ENCODE measurements around the gene IKZF3.

The IKZF3 gene

DNA sequence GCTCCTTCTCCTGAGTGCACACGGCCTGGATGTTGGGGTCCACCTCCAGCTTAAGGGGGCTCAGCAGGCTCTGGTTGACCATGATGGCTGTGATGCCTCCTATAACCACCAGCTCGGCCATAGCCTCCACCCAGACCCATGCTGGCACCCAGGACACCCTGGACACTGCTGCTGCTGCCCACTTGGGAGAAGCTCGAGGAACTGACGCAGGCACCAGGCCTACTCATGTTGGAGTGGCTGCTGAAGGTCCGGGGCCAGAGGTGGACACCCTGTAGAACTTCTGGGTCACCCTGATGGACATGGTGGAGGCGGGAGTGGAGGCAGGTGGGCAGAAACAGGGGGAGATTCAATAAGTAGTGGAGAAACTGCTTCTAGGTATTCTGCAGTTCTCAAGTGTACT is 28.0 kb downstream of the IKZF3 start:
- H3K27ac ChIP-seq (ENCODE audit: low read depth, low read length): no peak overlapping the region
- peaks cover 62% of the 10 kb centered on the region for H3K36me3 ChIP-seq (ENCODE audit: low read length)
- no peak overlapping the region for H3K4me3 ChIP-seq (ENCODE audit: insufficient read depth, low read length, poor library complexity, severe bottlenecking)
- no peaks in the 10 kb centered on the region for H3K9me2 ChIP-seq (replicated peaks; ENCODE audit: insufficient read depth, low read length)
- TF ChIP-seq, protein P1, sequence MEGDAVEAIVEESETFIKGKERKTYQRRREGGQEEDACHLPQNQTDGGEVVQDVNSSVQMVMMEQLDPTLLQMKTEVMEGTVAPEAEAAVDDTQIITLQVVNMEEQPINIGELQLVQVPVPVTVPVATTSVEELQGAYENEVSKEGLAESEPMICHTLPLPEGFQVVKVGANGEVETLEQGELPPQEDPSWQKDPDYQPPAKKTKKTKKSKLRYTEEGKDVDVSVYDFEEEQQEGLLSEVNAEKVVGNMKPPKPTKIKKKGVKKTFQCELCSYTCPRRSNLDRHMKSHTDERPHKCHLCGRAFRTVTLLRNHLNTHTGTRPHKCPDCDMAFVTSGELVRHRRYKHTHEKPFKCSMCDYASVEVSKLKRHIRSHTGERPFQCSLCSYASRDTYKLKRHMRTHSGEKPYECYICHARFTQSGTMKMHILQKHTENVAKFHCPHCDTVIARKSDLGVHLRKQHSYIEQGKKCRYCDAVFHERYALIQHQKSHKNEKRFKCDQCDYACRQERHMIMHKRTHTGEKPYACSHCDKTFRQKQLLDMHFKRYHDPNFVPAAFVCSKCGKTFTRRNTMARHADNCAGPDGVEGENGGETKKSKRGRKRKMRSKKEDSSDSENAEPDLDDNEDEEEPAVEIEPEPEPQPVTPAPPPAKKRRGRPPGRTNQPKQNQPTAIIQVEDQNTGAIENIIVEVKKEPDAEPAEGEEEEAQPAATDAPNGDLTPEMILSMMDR (IDR thresholded peaks at IDR 0.05; ENCODE audit: insufficient read depth, low read length, poor library complexity, severe bottlenecking): no peak
- TF ChIP-seq EZH2phosphoT487 (conservative IDR thresholded peaks at IDR 0.05; ENCODE audit: low read length): no peak
- H3K4me2 ChIP-seq (ENCODE audit: low read depth, low read length, poor library complexity, severe bottlenecking): no peak overlapping the region
- H3K27me3 ChIP-seq (ENCODE audit: low read length): no peaks in the 10 kb centered on the region
- no peak overlapping the region for H2AFZ ChIP-seq (ENCODE audit: low read depth, low read length, severe bottlenecking)
- peaks cover 22% of the 10 kb centered on the region for H3F3A ChIP-seq (ENCODE audit: insufficient read depth)
- no peaks in the 10 kb centered on the region for H3K9me3 ChIP-seq (ENCODE audit: insufficient read depth, low read length)
- peaks cover 10% of the 10 kb centered on the region for H4K20me1 ChIP-seq (ENCODE audit: low read depth, low read length)
- H3K9ac ChIP-seq (ENCODE audit: low read length): no peak overlapping the region
- H3K79me2 ChIP-seq (ENCODE audit: insufficient read depth, low read length): peaks cover 97% of the 10 kb centered on the region

DNA sequence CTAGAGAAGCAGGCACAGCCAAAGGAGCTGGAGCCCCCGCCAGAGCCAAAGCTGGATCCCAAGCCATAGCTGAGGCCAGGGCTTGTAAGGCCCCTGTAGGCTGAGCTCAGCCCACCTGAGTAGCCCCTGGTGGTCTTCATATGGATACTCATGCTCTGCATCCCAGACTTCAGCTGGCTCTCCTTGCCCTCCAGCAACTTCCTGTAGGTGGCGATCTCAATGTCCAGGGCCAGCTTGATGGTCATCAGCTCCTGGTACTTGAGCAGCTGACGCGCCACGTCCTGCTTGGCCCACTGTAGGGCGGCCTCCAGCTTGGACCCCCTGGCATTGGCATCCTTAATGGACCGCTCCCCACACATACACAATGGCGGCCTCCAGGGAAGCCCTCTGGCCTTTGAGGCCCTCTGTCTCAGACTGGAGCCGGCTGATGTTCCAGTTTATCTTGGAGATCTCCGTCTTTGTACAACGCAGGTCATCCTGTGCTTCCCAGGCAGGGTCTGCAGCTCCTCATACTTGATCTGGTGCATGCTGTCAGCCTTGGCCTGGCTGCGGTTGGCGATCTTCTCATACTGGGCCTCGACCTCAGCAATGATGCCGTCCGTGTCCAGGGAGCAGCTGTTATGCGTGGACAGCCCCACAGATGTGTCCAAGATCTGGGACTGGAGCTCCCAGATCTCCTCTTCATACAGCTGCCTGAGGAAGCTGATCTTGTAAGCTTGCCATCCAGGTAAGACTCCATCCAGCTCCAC is 28.9 kb downstream of the IKZF3 start:
- Histone ChIP-seq H3K9ac (ENCODE audit: low read length) (no peak overlapping the region), H4K20me1 (ENCODE audit: low read depth, low read length) (peaks cover 10% of the 10 kb centered on the region), H3K9me3 (ENCODE audit: insufficient read depth, low read length) (no peaks in the 10 kb centered on the region), H2AFZ (ENCODE audit: low read depth, low read length, severe bottlenecking) (no peak overlapping the region), H3K4me3 (ENCODE audit: insufficient read depth, low read length, poor library complexity, severe bottlenecking) (no peak overlapping the region), H3K4me2 (ENCODE audit: low read depth, low read length, poor library complexity, severe bottlenecking) (no peak overlapping the region), H3K9me2 (replicated peaks; ENCODE audit: insufficient read depth, low read length) (no peaks in the 10 kb centered on the region), H3F3A (ENCODE audit: insufficient read depth) (peaks cover 22% of the 10 kb centered on the region), H3K79me2 (ENCODE audit: insufficient read depth, low read length) (peaks cover 89% of the 10 kb centered on the region), H3K36me3 (ENCODE audit: low read length) (peaks cover 65% of the 10 kb centered on the region), H3K27me3 (ENCODE audit: low read length) (no peaks in the 10 kb centered on the region), H3K27ac (ENCODE audit: low read depth, low read length) (no peak overlapping the region)
- TF ChIP-seq, protein P1 (IDR thresholded peaks at IDR 0.05; ENCODE audit: insufficient read depth, low read length, poor library complexity, severe bottlenecking): no peak
- no peak for TF ChIP-seq EZH2phosphoT487 (conservative IDR thresholded peaks at IDR 0.05; ENCODE audit: low read length)

DNA sequence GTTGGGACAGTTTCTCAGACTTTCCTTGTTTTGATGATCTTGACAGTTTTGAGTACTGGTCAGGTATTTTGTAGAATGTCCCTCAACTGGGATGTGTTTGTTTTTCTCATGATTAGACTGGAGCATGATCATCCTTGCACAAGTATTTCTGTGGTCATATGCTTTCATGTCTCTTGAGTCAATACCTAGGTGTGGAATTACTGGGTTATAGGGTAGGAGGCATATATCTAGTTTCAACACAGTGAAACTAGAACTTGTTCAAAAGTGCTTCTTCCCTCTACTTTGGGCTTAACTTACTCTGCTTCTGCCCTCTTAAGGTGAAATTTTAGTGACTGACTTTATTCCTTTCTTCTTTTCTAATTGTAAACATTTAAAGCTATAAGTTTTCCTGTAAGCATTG is 30.1 kb downstream of the IKZF3 start:
- Histone ChIP-seq H3K36me3 (ENCODE audit: low read length) (peaks cover 63% of the 10 kb centered on the region), H3K4me3 (ENCODE audit: insufficient read depth, low read length, poor library complexity, severe bottlenecking) (no peak overlapping the region), H3K9ac (ENCODE audit: low read length) (no peak overlapping the region), H3K9me2 (replicated peaks; ENCODE audit: insufficient read depth, low read length) (no peaks in the 10 kb centered on the region), H3K9me3 (ENCODE audit: insufficient read depth, low read length) (no peaks in the 10 kb centered on the region), H3K27ac (ENCODE audit: low read depth, low read length) (no peak overlapping the region; the same call in 1 of the 2 replicates), H2AFZ (ENCODE audit: low read depth, low read length, severe bottlenecking) (no peak overlapping the region), H3K79me2 (ENCODE audit: insufficient read depth, low read length) (peaks cover 77% of the 10 kb centered on the region), H3K27me3 (ENCODE audit: low read length) (no peaks in the 10 kb centered on the region), H3F3A (ENCODE audit: insufficient read depth) (peaks cover 22% of the 10 kb centered on the region), H4K20me1 (ENCODE audit: low read depth, low read length) (peaks cover 10% of the 10 kb centered on the region), H3K4me2 (ENCODE audit: low read depth, low read length, poor library complexity, severe bottlenecking) (no peak overlapping the region)
- TF ChIP-seq EZH2phosphoT487 (conservative IDR thresholded peaks at IDR 0.05; ENCODE audit: low read length): no peak
- TF ChIP-seq, protein P1 (IDR thresholded peaks at IDR 0.05; ENCODE audit: insufficient read depth, low read length, poor library complexity, severe bottlenecking): no peak

All from SU-DHL-6 (cell line).